Measurements from ENCODE around the gene BBOX1. TPM values are rescaled to one million over a fixed set of nuclear protein-coding genes. Genes with fewer than 3 reads are reported as not detected.

The BBOX1 gene
- total RNA-seq, 1 donor from 2014 or later: not detected

DNA sequence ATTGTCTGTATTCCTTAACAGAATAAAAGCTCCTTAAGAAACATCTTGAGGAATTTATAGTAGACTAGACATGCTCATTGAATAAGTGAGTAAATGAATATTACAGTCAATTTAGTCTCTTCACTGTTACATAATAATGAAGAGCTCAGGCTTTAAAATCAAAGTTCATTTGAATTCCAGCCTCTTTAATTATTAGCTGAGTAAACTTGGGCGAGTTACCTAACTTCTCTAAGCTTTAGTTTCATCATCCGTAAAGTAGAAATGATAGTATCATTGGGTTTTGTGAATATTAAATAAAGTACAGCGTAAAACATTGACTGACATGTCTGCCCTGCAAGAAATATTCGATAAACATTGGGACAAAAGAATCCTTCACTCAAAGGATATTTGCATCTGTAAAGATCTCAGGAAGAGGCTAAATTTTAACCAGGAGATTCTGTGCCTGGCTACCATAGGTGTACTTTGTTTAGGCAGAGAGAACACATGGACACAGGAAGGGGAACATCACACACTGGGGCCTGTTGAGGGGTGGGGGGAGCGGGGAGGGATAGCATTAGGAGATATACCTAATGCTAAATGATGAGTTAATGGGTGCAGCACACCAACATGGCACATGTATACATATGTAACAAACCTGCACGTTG lies 15.2 kb upstream of the BBOX1 start:
- Mint-ChIP-seq H3K27ac (ENCODE audit: unreplicated experiment) (no peak overlapping the region), H3K9me3 (ENCODE audit: unreplicated experiment) (no peaks in the 10 kb centered on the region)

DNA sequence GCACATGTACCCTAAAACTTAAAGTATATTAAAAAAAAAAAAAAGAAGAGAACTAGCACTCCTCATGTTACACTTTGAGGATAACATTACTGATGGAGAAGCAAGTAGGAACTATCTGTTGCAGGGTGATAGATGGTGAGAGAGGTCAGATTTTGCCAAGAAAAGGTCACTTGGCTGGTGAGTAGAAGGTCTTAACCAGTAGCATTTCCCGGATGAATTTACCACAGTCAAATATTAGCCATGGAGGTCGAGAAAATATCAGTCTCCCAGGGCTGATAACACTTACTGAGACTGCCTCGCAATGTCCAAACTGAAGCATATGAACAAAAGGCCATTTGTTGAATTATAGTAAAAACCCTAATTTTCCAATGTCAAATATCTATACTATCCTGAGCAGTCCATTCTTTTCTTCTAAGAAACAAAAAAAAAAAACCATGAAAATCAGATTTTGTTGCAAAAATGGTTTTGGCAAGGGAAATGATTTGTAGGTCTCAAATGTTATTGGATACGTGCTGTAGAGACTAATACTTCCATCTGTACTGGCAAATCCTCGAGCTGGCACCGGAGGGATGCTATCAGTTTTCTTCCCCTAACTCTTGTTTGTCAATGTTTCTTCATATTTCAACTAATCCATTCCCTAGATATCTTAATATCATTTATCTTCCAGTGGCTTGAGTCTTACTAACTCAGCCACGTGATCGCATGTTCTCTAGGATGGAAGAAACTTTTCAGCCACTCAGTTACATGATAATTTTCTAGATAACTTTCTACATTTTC lies 14.5 kb upstream of the BBOX1 start:
- TF ChIP-seq, protein P1, sequence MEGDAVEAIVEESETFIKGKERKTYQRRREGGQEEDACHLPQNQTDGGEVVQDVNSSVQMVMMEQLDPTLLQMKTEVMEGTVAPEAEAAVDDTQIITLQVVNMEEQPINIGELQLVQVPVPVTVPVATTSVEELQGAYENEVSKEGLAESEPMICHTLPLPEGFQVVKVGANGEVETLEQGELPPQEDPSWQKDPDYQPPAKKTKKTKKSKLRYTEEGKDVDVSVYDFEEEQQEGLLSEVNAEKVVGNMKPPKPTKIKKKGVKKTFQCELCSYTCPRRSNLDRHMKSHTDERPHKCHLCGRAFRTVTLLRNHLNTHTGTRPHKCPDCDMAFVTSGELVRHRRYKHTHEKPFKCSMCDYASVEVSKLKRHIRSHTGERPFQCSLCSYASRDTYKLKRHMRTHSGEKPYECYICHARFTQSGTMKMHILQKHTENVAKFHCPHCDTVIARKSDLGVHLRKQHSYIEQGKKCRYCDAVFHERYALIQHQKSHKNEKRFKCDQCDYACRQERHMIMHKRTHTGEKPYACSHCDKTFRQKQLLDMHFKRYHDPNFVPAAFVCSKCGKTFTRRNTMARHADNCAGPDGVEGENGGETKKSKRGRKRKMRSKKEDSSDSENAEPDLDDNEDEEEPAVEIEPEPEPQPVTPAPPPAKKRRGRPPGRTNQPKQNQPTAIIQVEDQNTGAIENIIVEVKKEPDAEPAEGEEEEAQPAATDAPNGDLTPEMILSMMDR (IDR thresholded peaks at IDR 0.05; ENCODE audit: unreplicated experiment): no peak
- Mint-ChIP-seq H3K9me3 (ENCODE audit: unreplicated experiment) (no peaks in the 10 kb centered on the region), H3K27me3 (ENCODE audit: unreplicated experiment) (no peaks in the 10 kb centered on the region), H3K36me3 (ENCODE audit: low read depth, unreplicated experiment) (no peaks in the 10 kb centered on the region), H3K4me3 (ENCODE audit: unreplicated experiment) (no peak overlapping the region), H3K4me1 (ENCODE audit: unreplicated experiment) (no peaks in the 10 kb centered on the region), H3K27ac (ENCODE audit: unreplicated experiment) (no peak overlapping the region)
- no peak for DNase-seq (ENCODE audit: low spot score)

More for the DNA sequence above, 15.2 kb upstream of the BBOX1 start:
- no peak overlapping the region for H3K4me3 Mint-ChIP-seq (ENCODE audit: unreplicated experiment)
- no peaks in the 10 kb centered on the region for H3K36me3 Mint-ChIP-seq (ENCODE audit: low read depth, unreplicated experiment)
- DNase-seq (ENCODE audit: low spot score): no peak
- H3K4me1 Mint-ChIP-seq (ENCODE audit: unreplicated experiment): no peaks in the 10 kb centered on the region
- no peaks in the 10 kb centered on the region for H3K27me3 Mint-ChIP-seq (ENCODE audit: unreplicated experiment)
- TF ChIP-seq, protein P1 (IDR thresholded peaks at IDR 0.05; ENCODE audit: unreplicated experiment): no peak

GRCh38 chr11:27028561-27028965 lies 12.1 kb upstream of the BBOX1 start:
- no peak for DNase-seq (ENCODE audit: low spot score)
- TF ChIP-seq, protein P1 (IDR thresholded peaks at IDR 0.05; ENCODE audit: unreplicated experiment): no peak
- Mint-ChIP-seq H3K36me3 (ENCODE audit: low read depth, unreplicated experiment) (no peaks in the 10 kb centered on the region), H3K27me3 (ENCODE audit: unreplicated experiment) (peaks cover 3% of the 10 kb centered on the region), H3K4me1 (ENCODE audit: unreplicated experiment) (no peaks in the 10 kb centered on the region), H3K27ac (ENCODE audit: unreplicated experiment) (no peak overlapping the region), H3K9me3 (ENCODE audit: unreplicated experiment) (no peaks in the 10 kb centered on the region), H3K4me3 (ENCODE audit: unreplicated experiment) (no peak overlapping the region)

DNA sequence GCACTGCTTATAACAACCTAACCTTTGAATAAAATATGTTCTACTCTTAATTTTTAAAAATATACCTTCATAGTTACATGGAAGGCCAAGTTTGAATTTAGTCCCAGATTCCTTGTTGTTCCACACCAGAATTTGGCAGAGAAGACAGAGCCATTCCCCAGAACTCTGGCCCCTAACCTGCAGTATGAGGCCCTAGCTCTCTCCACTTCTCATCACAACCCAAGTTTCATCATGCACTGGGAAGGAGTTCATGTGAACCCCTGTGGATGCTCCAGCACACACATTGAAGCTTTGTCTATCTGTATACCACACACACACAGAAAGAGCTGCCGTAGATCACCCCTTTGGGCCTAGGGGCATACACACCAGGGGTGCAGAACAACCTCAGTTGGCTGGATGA lies 10.6 kb upstream of the BBOX1 start:
- TF ChIP-seq, protein P1 (IDR thresholded peaks at IDR 0.05; ENCODE audit: unreplicated experiment): no peak
- Mint-ChIP-seq H3K4me3 (ENCODE audit: unreplicated experiment) (no peak overlapping the region), H3K4me1 (ENCODE audit: unreplicated experiment) (no peaks in the 10 kb centered on the region), H3K27ac (ENCODE audit: unreplicated experiment) (no peak overlapping the region), H3K27me3 (ENCODE audit: unreplicated experiment) (peaks cover 4% of the 10 kb centered on the region), H3K9me3 (ENCODE audit: unreplicated experiment) (no peaks in the 10 kb centered on the region), H3K36me3 (ENCODE audit: low read depth, unreplicated experiment) (no peaks in the 10 kb centered on the region)
- no peak for DNase-seq (ENCODE audit: low spot score)

- Mint-ChIP-seq H3K4me3 (ENCODE audit: unreplicated experiment) (no peak overlapping the region), H3K4me1 (ENCODE audit: unreplicated experiment) (no peaks in the 10 kb centered on the region), H3K27me3 (ENCODE audit: unreplicated experiment) (peaks cover 4% of the 10 kb centered on the region), H3K9me3 (ENCODE audit: unreplicated experiment) (no peaks in the 10 kb centered on the region), H3K36me3 (ENCODE audit: low read depth, unreplicated experiment) (no peaks in the 10 kb centered on the region), H3K27ac (ENCODE audit: unreplicated experiment) (no peak overlapping the region)
- TF ChIP-seq, protein P1 (IDR thresholded peaks at IDR 0.05; ENCODE audit: unreplicated experiment): no peak
- DNase-seq (ENCODE audit: low spot score): no peak
Observed at GRCh38 chr11:27031754-27032153, 8.9 kb upstream of the BBOX1 start.
